ENCODE data around the gene CPEB2.

The CPEB2 gene

DNA sequence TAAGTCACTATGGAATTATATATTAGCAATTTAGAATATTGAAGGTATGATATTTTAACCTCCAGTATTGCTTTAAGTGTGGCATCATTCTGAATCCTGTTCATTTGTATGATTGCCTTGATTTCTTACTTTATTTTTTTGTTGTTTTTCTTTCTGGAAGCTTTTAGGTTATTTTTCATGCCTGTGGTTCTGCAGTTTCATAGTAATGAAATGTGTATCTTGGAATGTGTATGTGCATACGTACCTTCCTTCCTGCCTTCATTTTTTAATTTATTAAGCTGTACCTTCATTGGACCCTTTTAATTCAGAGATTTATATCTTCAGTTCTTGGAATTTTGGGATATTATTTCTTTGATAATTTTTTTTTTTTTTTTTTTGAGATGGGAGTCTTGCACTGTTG is 22.1 kb downstream of the CPEB2 start:
- Histone ChIP-seq H3K4me3 (ENCODE audit: low read length in 2 of 2) (no peak overlapping the region), H3K4me1 (ENCODE audit: control insufficient read depth in 2 of 2, insufficient read depth in 2 of 2, low read length in 2 of 2) (peaks cover 0 to 4% of the 10 kb centered on the region in 2 donors), H3K27ac (ENCODE audit: low read depth in 2 of 2, low read length in 2 of 2) (no peak overlapping the region), H3K9ac (ENCODE audit: low read depth in 1 of 2, low read length in 2 of 2) (no peak overlapping the region), H3K27me3 (ENCODE audit: control insufficient read depth in 2 of 2, insufficient read depth in 2 of 2, low read length in 2 of 2) (no peaks in the 10 kb centered on the region), H3K36me3 (ENCODE audit: control insufficient read depth in 2 of 2, insufficient read depth in 2 of 2, low read length in 2 of 2) (peaks cover 5 to 9% of the 10 kb centered on the region in 2 donors), H3K9me3 (ENCODE audit: control insufficient read depth in 2 of 2, low read length in 2 of 2) (no peaks in the 10 kb centered on the region)

DNA sequence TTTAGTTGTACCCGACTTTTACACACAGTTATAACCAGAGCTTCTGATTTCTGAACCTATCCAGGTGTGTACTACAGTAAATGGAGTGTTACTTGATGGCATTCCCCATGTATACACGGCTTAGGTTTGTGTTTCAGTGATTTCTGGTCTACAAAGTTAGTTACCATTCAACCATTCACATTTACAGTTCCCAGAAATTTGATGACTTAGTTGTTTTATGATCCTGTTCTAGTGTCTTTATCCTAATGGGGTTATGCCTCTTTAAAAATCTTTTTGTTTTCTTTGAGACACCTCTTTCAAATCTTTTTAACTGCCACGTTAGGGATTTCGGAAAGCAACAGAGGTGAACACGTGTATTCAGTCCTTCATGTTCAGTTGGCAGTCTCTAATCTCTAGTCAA is 23.4 kb downstream of the CPEB2 start:
- H3K9me3 ChIP-seq (ENCODE audit: control insufficient read depth in 2 of 2, low read length in 2 of 2) = no peaks in the 10 kb centered on the region
- H3K4me1 ChIP-seq (ENCODE audit: control insufficient read depth in 2 of 2, insufficient read depth in 2 of 2, low read length in 2 of 2) = peaks cover 0 to 4% of the 10 kb centered on the region in 2 donors
- peaks cover 3 to 6% of the 10 kb centered on the region in 2 donors for H3K36me3 ChIP-seq (ENCODE audit: control insufficient read depth in 2 of 2, insufficient read depth in 2 of 2, low read length in 2 of 2)
- H3K4me3 ChIP-seq (ENCODE audit: low read length in 2 of 2) = no peak overlapping the region
- H3K27ac ChIP-seq (ENCODE audit: low read depth in 2 of 2, low read length in 2 of 2) = no peak overlapping the region
- no peaks in the 10 kb centered on the region for H3K27me3 ChIP-seq (ENCODE audit: control insufficient read depth in 2 of 2, insufficient read depth in 2 of 2, low read length in 2 of 2)
- H3K9ac ChIP-seq (ENCODE audit: low read depth in 1 of 2, low read length in 2 of 2) = no peak overlapping the region

DNA sequence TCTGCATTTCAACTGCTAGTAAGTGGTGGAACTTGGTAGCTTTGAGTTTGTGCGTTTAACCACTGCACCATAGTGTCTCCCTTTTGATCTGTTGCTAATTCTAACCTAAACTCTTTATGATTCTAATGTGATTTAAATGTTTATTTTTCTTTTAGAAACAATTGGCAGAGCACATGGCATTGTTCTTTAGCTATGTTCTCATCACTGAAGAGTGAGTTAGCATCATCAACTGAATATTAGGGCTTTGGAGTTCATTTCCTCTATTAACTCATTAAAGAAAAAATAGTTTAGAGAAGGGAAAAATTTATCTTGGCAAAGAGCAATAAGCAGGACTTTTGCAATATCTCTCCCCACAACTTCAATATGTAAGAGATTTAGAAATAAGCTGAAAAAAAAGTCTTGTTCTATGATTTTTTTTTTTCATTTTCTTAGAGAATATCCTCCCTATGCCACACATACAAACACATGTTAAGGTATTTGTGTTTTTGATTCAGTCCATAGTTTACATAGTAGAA is 25.7 kb downstream of the CPEB2 start:
- H3K4me1 ChIP-seq (ENCODE audit: control insufficient read depth in 2 of 2, insufficient read depth in 2 of 2, low read length in 2 of 2) = no peaks in the 10 kb centered on the region
- no peaks in the 10 kb centered on the region for H3K27me3 ChIP-seq (ENCODE audit: control insufficient read depth in 2 of 2, insufficient read depth in 2 of 2, low read length in 2 of 2)
- peaks cover 0 to 2% of the 10 kb centered on the region in 2 donors for H3K36me3 ChIP-seq (ENCODE audit: control insufficient read depth in 2 of 2, insufficient read depth in 2 of 2, low read length in 2 of 2)
- no peak overlapping the region for H3K9ac ChIP-seq (ENCODE audit: low read depth in 1 of 2, low read length in 2 of 2)
- H3K4me3 ChIP-seq (ENCODE audit: low read length in 2 of 2) = no peak overlapping the region
- H3K27ac ChIP-seq (ENCODE audit: low read depth in 2 of 2, low read length in 2 of 2) = no peak overlapping the region
- no peaks in the 10 kb centered on the region for H3K9me3 ChIP-seq (ENCODE audit: control insufficient read depth in 2 of 2, low read length in 2 of 2)

DNA sequence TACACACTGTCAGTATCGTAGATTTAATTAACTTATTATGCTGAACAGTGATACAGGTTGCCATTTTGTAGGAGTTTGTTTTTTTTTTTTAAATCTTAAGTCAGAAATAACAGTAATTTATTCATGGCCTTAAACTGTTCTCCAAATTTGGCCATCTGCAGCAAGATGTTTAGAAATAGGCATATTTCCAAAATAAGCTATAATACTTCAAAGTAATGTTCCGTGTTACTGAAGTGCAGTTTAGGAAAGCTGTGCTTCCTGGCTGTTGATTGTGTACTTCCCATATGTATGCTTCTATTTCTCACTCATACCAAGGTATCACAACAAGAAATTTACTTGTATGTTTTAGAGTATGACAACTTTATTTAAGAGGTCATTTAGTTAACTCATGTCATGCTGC is 28.9 kb downstream of the CPEB2 start:
- peaks cover 7 to 9% of the 10 kb centered on the region in 2 donors for H3K36me3 ChIP-seq (ENCODE audit: control insufficient read depth in 2 of 2, insufficient read depth in 2 of 2, low read length in 2 of 2)
- H3K4me3 ChIP-seq (ENCODE audit: low read length in 2 of 2) = no peak overlapping the region
- H3K4me1 ChIP-seq (ENCODE audit: control insufficient read depth in 2 of 2, insufficient read depth in 2 of 2, low read length in 2 of 2) = no peaks in the 10 kb centered on the region
- H3K9ac ChIP-seq (ENCODE audit: low read depth in 1 of 2, low read length in 2 of 2) = no peak overlapping the region
- no peaks in the 10 kb centered on the region for H3K9me3 ChIP-seq (ENCODE audit: control insufficient read depth in 2 of 2, low read length in 2 of 2)
- no peaks in the 10 kb centered on the region for H3K27me3 ChIP-seq (ENCODE audit: control insufficient read depth in 2 of 2, insufficient read depth in 2 of 2, low read length in 2 of 2)
- H3K27ac ChIP-seq (ENCODE audit: low read depth in 2 of 2, low read length in 2 of 2) = no peak overlapping the region

DNA sequence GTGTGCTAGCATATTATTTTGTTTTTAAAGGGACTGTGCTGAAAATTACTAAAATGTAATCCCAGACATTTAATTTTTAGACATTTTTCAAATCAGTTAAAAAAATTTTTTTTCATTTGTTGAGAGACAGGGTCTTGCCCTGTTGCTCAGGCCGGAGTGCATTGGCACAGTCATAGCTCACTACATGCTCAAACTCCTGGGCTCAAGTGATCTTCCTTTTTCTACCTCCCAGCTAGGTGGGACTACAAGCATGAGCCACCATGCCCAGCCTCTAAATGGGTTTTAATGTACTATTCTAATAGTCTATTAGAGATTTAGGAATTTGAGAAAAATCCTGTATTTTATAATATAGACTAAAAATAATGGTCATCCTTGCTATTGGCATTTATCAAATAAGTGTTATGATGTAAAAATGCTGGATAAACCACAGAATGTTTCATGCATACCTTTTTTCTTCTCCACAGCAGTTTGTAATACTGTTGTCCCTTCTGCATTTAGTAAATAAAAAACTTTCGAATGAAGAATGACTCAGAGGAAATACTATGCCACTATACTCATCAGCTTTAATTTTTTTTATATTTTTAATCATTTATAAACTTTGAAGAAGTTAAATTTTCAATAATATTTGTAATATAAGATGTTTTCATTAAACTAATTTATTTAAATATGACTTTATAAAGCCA is 29.9 kb downstream of the CPEB2 start:
- Histone ChIP-seq H3K9ac (ENCODE audit: low read depth in 1 of 2, low read length in 2 of 2) (no peak overlapping the region), H3K27ac (ENCODE audit: low read depth in 2 of 2, low read length in 2 of 2) (no peak overlapping the region), H3K36me3 (ENCODE audit: control insufficient read depth in 2 of 2, insufficient read depth in 2 of 2, low read length in 2 of 2) (peaks cover 7 to 9% of the 10 kb centered on the region in 2 donors), H3K4me3 (ENCODE audit: low read length in 2 of 2) (no peak overlapping the region), H3K4me1 (ENCODE audit: control insufficient read depth in 2 of 2, insufficient read depth in 2 of 2, low read length in 2 of 2) (no peaks in the 10 kb centered on the region), H3K27me3 (ENCODE audit: control insufficient read depth in 2 of 2, insufficient read depth in 2 of 2, low read length in 2 of 2) (no peaks in the 10 kb centered on the region), H3K9me3 (ENCODE audit: control insufficient read depth in 2 of 2, low read length in 2 of 2) (no peaks in the 10 kb centered on the region)

DNA sequence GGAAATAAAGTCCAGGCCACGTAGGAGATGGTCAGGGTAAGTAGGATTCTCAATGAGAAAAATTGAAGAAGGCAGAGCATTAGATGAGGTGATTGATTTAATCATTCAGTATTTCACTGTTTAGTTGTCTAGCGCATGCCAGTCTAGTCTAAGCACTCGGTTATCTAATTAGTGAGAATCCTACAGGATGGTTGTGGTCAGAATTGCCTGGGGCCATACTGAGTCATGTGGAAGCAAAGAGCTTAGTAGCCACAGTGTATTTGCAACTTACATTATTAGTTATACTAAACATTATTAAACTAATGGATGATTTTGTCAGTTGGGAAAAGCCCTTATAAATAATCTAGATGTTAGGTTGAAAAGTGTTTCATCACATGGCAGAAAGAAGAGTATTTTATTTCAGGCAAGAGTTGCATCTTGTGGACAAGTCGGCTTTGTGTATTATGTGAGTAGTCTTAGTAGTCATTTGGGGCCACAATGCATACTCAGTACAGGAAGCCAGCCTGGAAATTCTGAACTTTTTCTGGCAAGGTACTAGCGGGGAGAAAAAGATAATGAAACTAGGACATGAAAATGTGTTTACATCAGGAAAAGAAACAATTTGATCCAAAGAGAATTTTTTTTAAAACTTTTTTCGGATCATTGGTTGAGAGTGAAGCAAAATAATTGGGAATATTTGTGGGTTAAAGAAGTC is 31.9 kb downstream of the CPEB2 start:
- Histone ChIP-seq H3K4me1 (ENCODE audit: control insufficient read depth in 2 of 2, insufficient read depth in 2 of 2, low read length in 2 of 2) (no peaks in the 10 kb centered on the region), H3K36me3 (ENCODE audit: control insufficient read depth in 2 of 2, insufficient read depth in 2 of 2, low read length in 2 of 2) (peaks cover 7% of the 10 kb centered on the region in 2 donors), H3K27ac (ENCODE audit: low read depth in 2 of 2, low read length in 2 of 2) (no peak overlapping the region), H3K9ac (ENCODE audit: low read depth in 1 of 2, low read length in 2 of 2) (no peak overlapping the region), H3K27me3 (ENCODE audit: control insufficient read depth in 2 of 2, insufficient read depth in 2 of 2, low read length in 2 of 2) (no peaks in the 10 kb centered on the region), H3K9me3 (ENCODE audit: control insufficient read depth in 2 of 2, low read length in 2 of 2) (no peaks in the 10 kb centered on the region), H3K4me3 (ENCODE audit: low read length in 2 of 2) (no peak overlapping the region)

DNA sequence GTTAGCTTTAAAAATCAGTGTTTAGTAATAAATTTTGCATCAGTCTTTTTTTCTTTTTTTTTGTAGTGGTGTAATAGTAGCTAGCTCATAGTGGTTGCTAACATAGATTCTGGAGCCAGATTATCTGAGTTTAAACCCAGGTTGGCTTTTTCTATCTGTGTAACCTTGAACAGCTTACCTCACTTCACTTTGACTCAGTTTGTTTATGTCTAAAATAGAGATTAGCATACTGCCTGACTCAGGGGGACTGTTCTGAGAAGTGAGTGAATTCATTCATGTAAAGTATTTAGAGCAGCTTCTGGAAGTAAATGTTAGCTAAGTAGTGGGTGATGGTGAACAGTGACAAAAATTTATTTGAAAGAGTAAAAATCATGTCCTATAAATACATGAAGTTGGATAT is 32.9 kb downstream of the CPEB2 start:
- Histone ChIP-seq H3K9me3 (ENCODE audit: control insufficient read depth in 2 of 2, low read length in 2 of 2) (no peaks in the 10 kb centered on the region), H3K27ac (ENCODE audit: low read depth in 2 of 2, low read length in 2 of 2) (no peak overlapping the region), H3K4me1 (ENCODE audit: control insufficient read depth in 2 of 2, insufficient read depth in 2 of 2, low read length in 2 of 2) (no peaks in the 10 kb centered on the region), H3K9ac (ENCODE audit: low read depth in 1 of 2, low read length in 2 of 2) (no peak overlapping the region), H3K4me3 (ENCODE audit: low read length in 2 of 2) (no peak overlapping the region), H3K27me3 (ENCODE audit: control insufficient read depth in 2 of 2, insufficient read depth in 2 of 2, low read length in 2 of 2) (no peaks in the 10 kb centered on the region), H3K36me3 (ENCODE audit: control insufficient read depth in 2 of 2, insufficient read depth in 2 of 2, low read length in 2 of 2) (peaks cover 7% of the 10 kb centered on the region in 2 donors)

DNA sequence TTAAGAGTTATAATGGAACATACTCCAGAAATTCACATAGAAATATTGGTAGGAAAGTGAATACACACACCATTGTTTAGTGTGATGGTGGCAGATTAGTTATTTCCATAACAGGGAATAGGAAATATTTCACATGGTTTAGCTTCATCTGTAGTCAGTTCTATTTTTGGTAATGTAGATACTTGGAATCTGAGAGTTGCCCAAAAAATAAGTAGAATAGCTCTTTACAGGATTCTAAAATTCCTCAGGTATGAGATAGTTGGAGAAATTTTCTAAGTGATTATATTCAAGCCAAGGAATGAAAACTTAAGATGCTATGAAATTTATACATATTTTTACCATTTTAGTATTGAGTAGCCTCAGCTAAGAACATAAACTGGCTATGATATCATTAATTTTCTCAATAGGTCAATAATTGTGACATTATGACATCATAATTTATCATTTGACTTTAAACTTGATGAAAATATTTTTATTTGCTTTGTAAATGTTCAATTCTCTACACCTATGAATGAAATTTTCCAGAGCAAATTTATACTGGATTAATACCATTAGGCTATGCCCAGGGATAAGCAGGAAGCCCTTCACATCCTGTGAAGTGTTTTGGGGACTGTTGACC is 35.8 kb downstream of the CPEB2 start:
- H3K27ac ChIP-seq (ENCODE audit: low read depth in 2 of 2, low read length in 2 of 2) = no peak overlapping the region
- no peaks in the 10 kb centered on the region for H3K27me3 ChIP-seq (ENCODE audit: control insufficient read depth in 2 of 2, insufficient read depth in 2 of 2, low read length in 2 of 2)
- no peaks in the 10 kb centered on the region for H3K4me1 ChIP-seq (ENCODE audit: control insufficient read depth in 2 of 2, insufficient read depth in 2 of 2, low read length in 2 of 2)
- no peak overlapping the region for H3K4me3 ChIP-seq (ENCODE audit: low read length in 2 of 2)
- no peaks in the 10 kb centered on the region for H3K9me3 ChIP-seq (ENCODE audit: control insufficient read depth in 2 of 2, low read length in 2 of 2)
- H3K36me3 ChIP-seq (ENCODE audit: control insufficient read depth in 2 of 2, insufficient read depth in 2 of 2, low read length in 2 of 2) = peaks cover 7 to 15% of the 10 kb centered on the region in 2 donors
- no peak overlapping the region for H3K9ac ChIP-seq (ENCODE audit: low read depth in 1 of 2, low read length in 2 of 2)

DNA sequence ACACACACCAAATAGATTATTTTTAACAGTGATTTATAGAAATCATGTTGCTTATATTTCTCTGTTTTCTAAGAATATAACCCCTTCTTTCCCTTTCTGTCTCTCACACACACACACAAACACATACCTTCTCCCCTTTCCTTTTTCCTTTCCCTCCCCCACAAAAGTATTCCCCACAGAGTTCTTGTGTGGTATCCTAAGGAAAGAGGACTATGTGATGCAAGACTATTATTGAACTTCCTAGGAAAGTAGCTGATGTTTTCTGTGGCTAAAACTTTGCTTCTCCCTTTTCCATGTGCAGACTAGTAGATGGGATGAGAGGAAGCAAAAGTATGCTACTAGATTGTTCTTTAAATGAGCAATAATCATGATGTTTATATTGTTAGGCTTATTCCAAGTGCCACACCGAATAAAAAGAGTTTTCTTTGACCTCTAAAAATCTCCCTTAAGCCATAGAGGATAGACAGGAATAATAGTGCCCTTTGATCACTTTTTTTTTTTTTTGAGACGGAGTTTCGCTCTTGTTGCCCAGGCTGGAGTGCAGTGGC is 38.7 kb downstream of the CPEB2 start:
- no peak overlapping the region for H3K9ac ChIP-seq (ENCODE audit: low read depth in 1 of 2, low read length in 2 of 2)
- H3K4me1 ChIP-seq (ENCODE audit: control insufficient read depth in 2 of 2, insufficient read depth in 2 of 2, low read length in 2 of 2) = no peaks in the 10 kb centered on the region
- H3K9me3 ChIP-seq (ENCODE audit: control insufficient read depth in 2 of 2, low read length in 2 of 2) = no peaks in the 10 kb centered on the region
- H3K36me3 ChIP-seq (ENCODE audit: control insufficient read depth in 2 of 2, insufficient read depth in 2 of 2, low read length in 2 of 2) = peaks cover 0 to 8% of the 10 kb centered on the region in 2 donors
- H3K4me3 ChIP-seq (ENCODE audit: low read length in 2 of 2) = no peak overlapping the region
- no peak overlapping the region for H3K27ac ChIP-seq (ENCODE audit: low read depth in 2 of 2, low read length in 2 of 2)
- H3K27me3 ChIP-seq (ENCODE audit: control insufficient read depth in 2 of 2, insufficient read depth in 2 of 2, low read length in 2 of 2) = no peaks in the 10 kb centered on the region

Data from mucosa of rectum (tissue), 2 donors.